Neural progenitor cell (in vitro differentiated cells): ENCODE results near the gene MS4A14. TPM values are rescaled to one million over a fixed set of nuclear protein-coding genes. Genes with fewer than 3 reads are reported as not detected.

Experiments used
- DNase-seq: peaks from one replicate; pipeline ENCODE4 v3.0.0-alpha.2; 2016; ENCODE audit warnings: low spot score
- H2AFZ ChIP-seq: fragments of 200-600 bp; sonication (generic); replicated peaks from 2 replicates; pipeline ENCODE4 v1.6.1; 2016; ENCODE audit warnings: antibody characterized with exemption
- H3F3A ChIP-seq: fragments of 200-600 bp; sonication (generic); 2 replicates; pipeline ENCODE4 v1.6.1; 2016; ENCODE audit warnings: antibody characterized with exemption, low read depth
- H3K27ac ChIP-seq: fragments of 200-600 bp; sonication (generic); 2 replicates; pipeline ENCODE4 v1.5.1; 2016; ENCODE audit warnings: mild to moderate bottlenecking
- H3K27me3 ChIP-seq: fragments of 200-600 bp; sonication (generic); 2 replicates; pipeline ENCODE4 v1.6.1; 2016; ENCODE audit warnings: mild to moderate bottlenecking, moderate library complexity
- H3K36me3 ChIP-seq: fragments of 200-600 bp; sonication (generic); 2 replicates; pipeline ENCODE4 v1.5.1; 2016
- H3K4me1 ChIP-seq: fragments of 200-600 bp; sonication (generic); 2 replicates; pipeline ENCODE4 v1.6.1; 2016; ENCODE audit warnings: mixed run types
- H3K4me2 ChIP-seq: fragments of 200-600 bp; sonication (generic); 2 replicates; pipeline ENCODE4 v1.6.1; 2016
- H3K4me3 ChIP-seq: fragments of 200-600 bp; sonication (generic); 2 replicates; pipeline ENCODE4 v1.5.1; 2016
- H3K79me2 ChIP-seq: fragments of 200-600 bp; sonication (generic); 2 replicates; pipeline ENCODE4 v1.6.1; 2016; ENCODE audit warnings: low read depth
- H3K9ac ChIP-seq: fragments of 200-600 bp; sonication (generic); 2 replicates; pipeline ENCODE4 v1.6.1; 2016
- H3K9me3 ChIP-seq: fragments of 200-600 bp; sonication (generic); 2 replicates; pipeline ENCODE4 v1.5.1; 2016; ENCODE audit warnings: low read depth
- H4K20me1 ChIP-seq: fragments of 200-600 bp; sonication (generic); 2 replicates; pipeline ENCODE4 v1.6.1; 2016; ENCODE audit warnings: low read depth
- H3K27ac Mint-ChIP-seq: 3 replicates; pipeline ENCODE4 v1.8.0; 2021; ENCODE audit warnings: mixed read lengths
- H3K27me3 Mint-ChIP-seq: 2 replicates; pipeline ENCODE4 v1.8.0; 2022; ENCODE audit warnings: low read depth, mild to moderate bottlenecking, inconsistent platforms, moderate library complexity, mixed read lengths; ENCODE audit not compliant: insufficient read depth
- H3K36me3 Mint-ChIP-seq: 3 replicates; pipeline ENCODE4 v1.8.0; 2021; ENCODE audit warnings: mixed read lengths
- H3K4me1 Mint-ChIP-seq: 3 replicates; pipeline ENCODE4 v1.8.0; 2021; ENCODE audit warnings: mixed read lengths
- H3K4me3 Mint-ChIP-seq: 3 replicates; pipeline ENCODE4 v1.8.0; 2021; ENCODE audit warnings: mild to moderate bottlenecking, moderate library complexity, mixed read lengths
- H3K9me3 Mint-ChIP-seq: 3 replicates; pipeline ENCODE4 v1.8.0; 2020; ENCODE audit warnings: mixed read lengths
- EZH2 ChIP-seq: fragments of 200-600 bp; sonication (generic); IDR thresholded peaks from 2 replicates; pipeline ENCODE4 v1.6.1; 2017; ENCODE audit warnings: antibody characterized with exemption, mild to moderate bottlenecking, moderate library complexity
- EZH2phosphoT487 ChIP-seq: fragments of 200-600 bp; sonication (generic); IDR thresholded peaks from 2 replicates; pipeline ENCODE4 v1.6.1; 2017; ENCODE audit warnings: antibody characterized with exemption
- total RNA-seq: library from RNA; depleted of rRNA; stranded (reverse); fragments of >200 nt; gene quantifications from 2 replicates; pipeline ENCODE4 v1.2.3, GENCODE V29; 2015; ENCODE audit warnings: low replicate concordance
- TF ChIP-seq, protein P1 (sequence below): fragments of 200-600 bp; sonication (generic); IDR thresholded peaks from 2 replicates; pipeline ENCODE4 v1.5.1; 2017; ENCODE audit warnings: antibody characterized with exemption, mild to moderate bottlenecking

Gene MS4A14
- total RNA-seq, 1 donor from 2014 or later, result not detected

DNA sequence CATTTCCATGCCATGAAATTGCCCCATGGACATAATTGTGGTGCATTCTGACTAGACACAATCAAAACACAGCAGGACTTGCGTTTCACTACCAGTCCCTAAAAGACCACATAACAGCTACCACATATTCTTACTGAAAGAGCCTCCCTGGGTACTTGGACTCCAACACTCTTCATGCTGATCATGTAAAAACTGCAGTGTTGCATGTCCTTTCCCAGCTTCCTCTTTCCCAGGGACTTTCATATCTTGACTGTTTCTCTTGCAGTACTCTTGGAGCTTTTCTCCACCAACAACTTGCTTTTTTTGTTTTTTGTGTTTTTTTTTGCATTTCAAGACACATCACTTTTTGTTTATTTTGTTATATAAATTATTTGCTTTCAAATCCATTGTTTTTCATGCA lies 46.3 kb upstream of the MS4A14 start:
- H3F3A ChIP-seq, result no peaks in the 10 kb centered on the region
- Mint-ChIP-seq H3K4me3 (no peak overlapping the region), H3K36me3 (no peaks in the 10 kb centered on the region), H3K27me3 (no peaks in the 10 kb centered on the region), H3K9me3 (peaks cover 2% of the 10 kb centered on the region), H3K4me1 (no peaks in the 10 kb centered on the region), H3K27ac (no peak overlapping the region)
- no peak overlapping the region for H3K4me3 ChIP-seq
- H3K79me2 ChIP-seq, result no peaks in the 10 kb centered on the region
- H3K27ac ChIP-seq, result no peak overlapping the region
- no peaks in the 10 kb centered on the region for H3K36me3 ChIP-seq
- TF ChIP-seq EZH2phosphoT487 (no peak), EZH2 (no peak)
- TF ChIP-seq, protein P1, sequence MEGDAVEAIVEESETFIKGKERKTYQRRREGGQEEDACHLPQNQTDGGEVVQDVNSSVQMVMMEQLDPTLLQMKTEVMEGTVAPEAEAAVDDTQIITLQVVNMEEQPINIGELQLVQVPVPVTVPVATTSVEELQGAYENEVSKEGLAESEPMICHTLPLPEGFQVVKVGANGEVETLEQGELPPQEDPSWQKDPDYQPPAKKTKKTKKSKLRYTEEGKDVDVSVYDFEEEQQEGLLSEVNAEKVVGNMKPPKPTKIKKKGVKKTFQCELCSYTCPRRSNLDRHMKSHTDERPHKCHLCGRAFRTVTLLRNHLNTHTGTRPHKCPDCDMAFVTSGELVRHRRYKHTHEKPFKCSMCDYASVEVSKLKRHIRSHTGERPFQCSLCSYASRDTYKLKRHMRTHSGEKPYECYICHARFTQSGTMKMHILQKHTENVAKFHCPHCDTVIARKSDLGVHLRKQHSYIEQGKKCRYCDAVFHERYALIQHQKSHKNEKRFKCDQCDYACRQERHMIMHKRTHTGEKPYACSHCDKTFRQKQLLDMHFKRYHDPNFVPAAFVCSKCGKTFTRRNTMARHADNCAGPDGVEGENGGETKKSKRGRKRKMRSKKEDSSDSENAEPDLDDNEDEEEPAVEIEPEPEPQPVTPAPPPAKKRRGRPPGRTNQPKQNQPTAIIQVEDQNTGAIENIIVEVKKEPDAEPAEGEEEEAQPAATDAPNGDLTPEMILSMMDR, result no peak
- no peak for DNase-seq
- H4K20me1 ChIP-seq, result no peaks in the 10 kb centered on the region
- H3K4me2 ChIP-seq, result no peak overlapping the region
- no peak overlapping the region for H3K9ac ChIP-seq
- no peaks in the 10 kb centered on the region for H3K9me3 ChIP-seq
- no peaks in the 10 kb centered on the region for H3K27me3 ChIP-seq
- no peaks in the 10 kb centered on the region for H3K4me1 ChIP-seq
- no peak overlapping the region for H2AFZ ChIP-seq

DNA sequence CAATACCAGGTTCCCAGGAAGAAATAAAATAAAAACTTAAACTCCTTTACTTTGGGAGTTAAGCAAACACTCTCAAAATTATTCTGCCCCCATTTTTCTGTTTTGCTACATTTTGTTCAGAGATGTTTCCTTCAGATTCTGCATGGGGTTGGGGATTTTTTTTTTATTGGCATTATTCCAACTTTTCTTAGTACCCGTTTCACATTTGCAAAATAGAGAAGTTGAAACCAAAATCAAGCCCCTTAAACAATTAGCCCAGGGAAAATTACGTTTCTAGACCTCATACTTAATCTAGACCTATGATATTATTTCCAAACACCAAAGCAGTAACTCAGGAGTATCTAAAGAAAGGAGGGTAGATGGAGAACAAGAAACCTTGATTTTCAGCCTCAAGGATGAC lies 38.5 kb upstream of the MS4A14 start:
- H3K27me3 Mint-ChIP-seq, result no peaks in the 10 kb centered on the region
- H3K4me1 Mint-ChIP-seq, result no peaks in the 10 kb centered on the region
- Histone ChIP-seq H3F3A (no peaks in the 10 kb centered on the region), H3K79me2 (no peaks in the 10 kb centered on the region), H2AFZ (no peak overlapping the region), H3K9ac (no peak overlapping the region), H3K27ac (no peak overlapping the region), H3K36me3 (no peaks in the 10 kb centered on the region), H3K4me2 (no peak overlapping the region), H3K27me3 (no peaks in the 10 kb centered on the region), H3K4me1 (no peaks in the 10 kb centered on the region), H3K4me3 (no peak overlapping the region), H4K20me1 (no peaks in the 10 kb centered on the region), H3K9me3 (no peaks in the 10 kb centered on the region)
- H3K4me3 Mint-ChIP-seq, result no peak overlapping the region
- H3K27ac Mint-ChIP-seq, result no peak overlapping the region
- peaks cover 7% of the 10 kb centered on the region for H3K9me3 Mint-ChIP-seq
- TF ChIP-seq EZH2 (no peak), EZH2phosphoT487 (no peak)
- TF ChIP-seq, protein P1, result no peak
- H3K36me3 Mint-ChIP-seq, result no peaks in the 10 kb centered on the region
- no peak for DNase-seq

DNA sequence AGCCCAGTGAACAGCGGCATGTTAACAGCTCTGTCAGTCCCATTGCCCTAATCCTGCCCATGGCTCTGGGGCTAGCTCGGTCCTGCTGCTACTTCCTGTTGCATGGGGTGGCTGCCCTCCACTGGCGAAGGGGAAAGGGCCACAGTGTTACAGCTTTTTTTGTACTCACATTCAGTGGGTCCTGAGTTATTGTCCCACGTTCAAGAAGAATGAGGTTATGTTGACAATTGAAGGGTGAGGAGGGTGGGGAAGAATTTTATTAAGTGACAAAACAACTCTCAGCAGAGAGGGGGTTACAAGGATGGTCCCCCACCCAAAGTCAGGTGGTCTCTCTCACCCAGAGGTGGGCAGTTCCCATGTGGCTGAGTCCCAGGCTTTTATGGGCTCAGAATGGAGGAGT lies 35.6 kb upstream of the MS4A14 start:
- Mint-ChIP-seq H3K36me3 (no peaks in the 10 kb centered on the region), H3K9me3 (peaks cover 8% of the 10 kb centered on the region), H3K27me3 (no peaks in the 10 kb centered on the region), H3K4me1 (no peaks in the 10 kb centered on the region), H3K4me3 (no peak overlapping the region), H3K27ac (no peak overlapping the region)
- Histone ChIP-seq H3K9ac (no peak overlapping the region), H4K20me1 (no peaks in the 10 kb centered on the region), H3K4me1 (peaks cover 4% of the 10 kb centered on the region), H3K4me2 (no peak overlapping the region), H3K36me3 (no peaks in the 10 kb centered on the region), H3K79me2 (no peaks in the 10 kb centered on the region), H3K9me3 (no peaks in the 10 kb centered on the region), H2AFZ (no peak overlapping the region), H3K4me3 (no peak overlapping the region), H3K27ac (no peak overlapping the region), H3F3A (no peaks in the 10 kb centered on the region), H3K27me3 (no peaks in the 10 kb centered on the region)
- no peak for TF ChIP-seq EZH2phosphoT487
- TF ChIP-seq, protein P1, result no peak
- TF ChIP-seq EZH2, result no peak
- no peak for DNase-seq

DNA sequence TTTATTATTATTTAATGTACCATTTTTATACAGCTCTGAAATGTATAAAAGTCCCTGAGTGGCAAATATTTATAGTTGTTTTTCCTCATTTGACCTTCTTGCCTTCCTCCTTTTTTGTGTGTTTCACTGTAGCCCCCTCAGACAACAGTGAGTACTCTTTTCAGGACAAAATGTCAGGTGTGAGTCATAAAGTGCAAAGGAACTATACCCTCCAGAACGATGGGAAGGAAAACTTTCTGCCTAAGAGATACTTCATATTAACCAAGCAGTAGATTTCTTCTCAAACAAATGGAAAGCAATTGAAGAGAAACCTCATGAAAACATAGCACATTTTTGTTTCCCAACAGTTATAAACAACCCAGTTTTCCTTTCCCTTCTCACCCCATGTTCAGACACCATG lies 34.0 kb upstream of the MS4A14 start:
- no peaks in the 10 kb centered on the region for H3K27me3 ChIP-seq
- Mint-ChIP-seq H3K4me3 (no peak overlapping the region), H3K36me3 (no peaks in the 10 kb centered on the region), H3K27me3 (no peaks in the 10 kb centered on the region), H3K9me3 (peaks cover 8% of the 10 kb centered on the region), H3K4me1 (no peaks in the 10 kb centered on the region), H3K27ac (no peak overlapping the region)
- TF ChIP-seq EZH2phosphoT487 (no peak), EZH2 (no peak)
- TF ChIP-seq, protein P1, result no peak
- H3K4me3 ChIP-seq, result no peak overlapping the region
- no peaks in the 10 kb centered on the region for H3K36me3 ChIP-seq
- H3K9me3 ChIP-seq, result peaks cover 5% of the 10 kb centered on the region
- H3K79me2 ChIP-seq, result no peaks in the 10 kb centered on the region
- H3F3A ChIP-seq, result no peaks in the 10 kb centered on the region
- H4K20me1 ChIP-seq, result no peaks in the 10 kb centered on the region
- no peak overlapping the region for H3K27ac ChIP-seq
- no peak overlapping the region for H3K4me2 ChIP-seq
- H3K4me1 ChIP-seq, result peaks cover 4% of the 10 kb centered on the region
- H3K9ac ChIP-seq, result no peak overlapping the region
- DNase-seq, result no peak
- no peak overlapping the region for H2AFZ ChIP-seq
